Measurements from ENCODE around the gene MINDY4B.

DNA sequence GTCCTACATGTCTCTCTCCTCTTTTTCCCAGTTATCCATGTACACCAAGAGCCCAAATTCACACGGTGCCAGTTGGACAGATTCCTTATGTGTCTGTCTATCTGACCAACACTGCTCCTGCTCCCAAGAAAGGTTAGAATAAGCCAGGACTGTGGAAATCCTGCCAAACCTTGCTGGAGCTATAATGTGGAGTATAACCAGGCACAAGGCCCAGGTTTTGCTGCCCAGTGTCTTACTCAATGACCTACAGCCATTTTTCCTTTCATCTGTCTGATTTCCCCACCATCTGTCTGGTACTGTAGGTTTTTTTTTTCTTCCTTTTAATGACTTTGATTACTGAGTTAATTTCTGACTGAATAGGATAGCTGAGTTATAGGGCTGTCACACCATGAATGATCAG lies 26.5 kb upstream of the MINDY4B start:
- TF ChIP-seq ZNF23 (tag by site-specific recombination; IDR thresholded peaks at IDR 0.05; ENCODE audit: borderline replicate concordance) (no peak), CTCF (tag by site-specific recombination; IDR thresholded peaks at IDR 0.05) (no peak), KLF7 (tag by site-specific recombination; IDR thresholded peaks at IDR 0.05; ENCODE audit: borderline replicate concordance) (no peak), SP2 (tag by site-specific recombination; IDR thresholded peaks at IDR 0.05) (no peak), ZNF837 (tag by site-specific recombination; IDR thresholded peaks at IDR 0.05) (no peak), KLF1 (tag by site-specific recombination; IDR thresholded peaks at IDR 0.05) (no peak), ZNF791 (tag by site-specific recombination; IDR thresholded peaks at IDR 0.05) (no peak), ZNF121 (tag by site-specific recombination; IDR thresholded peaks at IDR 0.05) (no peak), ZNF785 (tag by site-specific recombination; IDR thresholded peaks at IDR 0.05) (no peak), ZBTB21 (tag by site-specific recombination; IDR thresholded peaks at IDR 0.05) (no peak), ZNF133 (tag by site-specific recombination; IDR thresholded peaks at IDR 0.05) (no peak)
- TF ChIP-seq, protein P1, sequence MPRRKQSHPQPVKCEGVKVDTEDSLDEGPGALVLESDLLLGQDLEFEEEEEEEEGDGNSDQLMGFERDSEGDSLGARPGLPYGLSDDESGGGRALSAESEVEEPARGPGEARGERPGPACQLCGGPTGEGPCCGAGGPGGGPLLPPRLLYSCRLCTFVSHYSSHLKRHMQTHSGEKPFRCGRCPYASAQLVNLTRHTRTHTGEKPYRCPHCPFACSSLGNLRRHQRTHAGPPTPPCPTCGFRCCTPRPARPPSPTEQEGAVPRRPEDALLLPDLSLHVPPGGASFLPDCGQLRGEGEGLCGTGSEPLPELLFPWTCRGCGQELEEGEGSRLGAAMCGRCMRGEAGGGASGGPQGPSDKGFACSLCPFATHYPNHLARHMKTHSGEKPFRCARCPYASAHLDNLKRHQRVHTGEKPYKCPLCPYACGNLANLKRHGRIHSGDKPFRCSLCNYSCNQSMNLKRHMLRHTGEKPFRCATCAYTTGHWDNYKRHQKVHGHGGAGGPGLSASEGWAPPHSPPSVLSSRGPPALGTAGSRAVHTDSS (tag by site-specific recombination; IDR thresholded peaks at IDR 0.05), result no peak
